Measurements from ENCODE around the gene CAB39.

DNA sequence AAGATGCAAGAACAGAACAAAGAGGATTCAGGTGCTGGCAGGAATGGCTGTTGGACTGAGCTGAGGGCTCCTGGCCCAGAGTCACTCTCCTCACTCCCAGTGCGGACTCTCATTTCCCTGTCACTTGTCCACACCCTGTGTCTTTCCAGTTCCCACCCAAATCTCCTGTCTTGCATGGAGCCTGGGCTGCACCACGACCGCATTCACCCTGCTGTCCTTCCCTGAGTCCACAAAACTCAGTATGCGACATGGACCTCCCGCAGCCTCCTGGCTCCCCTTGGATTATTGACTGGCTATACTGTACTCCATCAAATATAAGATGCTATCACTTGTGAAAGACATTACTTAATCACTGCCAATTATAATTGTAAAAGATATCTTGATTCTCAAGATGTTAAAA, 149.7 kb downstream of the CAB39 start:
- TF ChIP-seq POLR2A (IDR thresholded peaks at IDR 0.05; ENCODE audit: low read depth) (no peak), POLR2AphosphoS5 (IDR thresholded peaks at IDR 0.05) (no peak)
